CD14-positive monocyte (primary cell): ENCODE measurements around the gene FALEC. TPM values are rescaled to one million over a fixed set of nuclear protein-coding genes. Genes with fewer than 3 reads are reported as not detected.

ENCODE experiments used
- DNase-seq, 3 donors: peaks; one replicate each; pipeline ENCODE4 v3.0.0-alpha.2; 2011 to 2022
- H2AFZ ChIP-seq: 2 replicates; pipeline ENCODE4 v1.6.0; 2012; ENCODE audit warnings: mild to moderate bottlenecking, low read depth, low read length, inconsistent platforms; ENCODE audit not compliant: insufficient read depth, poor library complexity, severe bottlenecking
- H3K27ac ChIP-seq, 2 donors: 1 replicate in 1 of 2; 2 replicates in 1 of 2; pipeline ENCODE4 v1.5.1; 2012 to 2013; ENCODE audit warnings: low read length in 2 of 2, control low read depth in 1 of 2, inconsistent platforms in 1 of 2, low read depth in 1 of 2, mild to moderate bottlenecking in 1 of 2
- H3K27me3 ChIP-seq, 2 donors: one replicate each; pipeline versions ENCODE4 v1.6.0 to v1.6.1; 2011 to 2013; ENCODE audit warnings: low read length in 2 of 2; ENCODE audit not compliant: control insufficient read depth in 2 of 2, insufficient read depth in 2 of 2
- H3K36me3 ChIP-seq, 2 donors: replicated peaks in 1 of 2; 1 replicate in 1 of 2; 2 replicates in 1 of 2; pipeline versions ENCODE4 v1.5.1 to v1.6.1; 2012 to 2013; ENCODE audit warnings: low read length in 2 of 2, control low read depth in 1 of 2, inconsistent platforms in 1 of 2, mild to moderate bottlenecking in 1 of 2; ENCODE audit not compliant: insufficient read depth in 2 of 2, control insufficient read depth in 1 of 2
- H3K4me1 ChIP-seq, 2 donors: 1 replicate in 1 of 2; 2 replicates in 1 of 2; pipeline versions ENCODE4 v1.5.1 to v1.6.1; 2012 to 2013; ENCODE audit warnings: low read length in 2 of 2, control low read depth in 1 of 2, inconsistent platforms in 1 of 2, mild to moderate bottlenecking in 1 of 2, moderate library complexity in 1 of 2; ENCODE audit not compliant: insufficient read depth in 2 of 2, control insufficient read depth in 1 of 2
- H3K4me2 ChIP-seq: replicated peaks from 2 replicates; pipeline ENCODE3; 2012; ENCODE audit warnings: low read length, moderate library complexity, mild to moderate bottlenecking; ENCODE audit not compliant: poor library complexity, severe bottlenecking; ENCODE audit errors: extremely low read depth
- H3K4me3 ChIP-seq, 3 experiments: fragments of 200-600 bp in 1 of 3; sonication (generic) in 1 of 3; replicated peaks in 1 of 3; 1 replicate in 2 of 3; 2 replicates in 1 of 3; pipeline ENCODE4 v1.5.1; 2011 to 2013; ENCODE audit warnings: low read length in 3 of 3, mild to moderate bottlenecking in 3 of 3, control low read depth in 2 of 3, low read depth in 2 of 3, inconsistent platforms in 1 of 3, moderate library complexity in 1 of 3
- H3K79me2 ChIP-seq: 2 replicates; pipeline ENCODE4 v1.6.0; 2012; ENCODE audit warnings: mild to moderate bottlenecking, control low read depth, inconsistent platforms, low read length, moderate library complexity; ENCODE audit not compliant: insufficient read depth
- H3K9ac ChIP-seq: 2 replicates; pipeline ENCODE4 v1.6.0; 2017; ENCODE audit warnings: low read length, mild to moderate bottlenecking; ENCODE audit not compliant: insufficient read depth, poor library complexity, severe bottlenecking
- H3K9me3 ChIP-seq, 2 donors: replicated peaks in 1 of 2; 1 replicate in 1 of 2; 2 replicates in 1 of 2; pipeline versions ENCODE4 v1.5.1 to v1.6.1; 2012 to 2013; ENCODE audit warnings: low read length in 2 of 2, control low read depth in 1 of 2; ENCODE audit not compliant: control insufficient read depth in 1 of 2, insufficient read depth in 1 of 2
- H4K20me1 ChIP-seq: 2 replicates; pipeline ENCODE4 v1.6.0; 2012; ENCODE audit warnings: mild to moderate bottlenecking, low read length, control low read depth, moderate library complexity; ENCODE audit not compliant: insufficient read depth
- H3K27ac Mint-ChIP-seq, 7 donors: one replicate each; pipeline ENCODE4 v1.8.0; 2020; ENCODE audit warnings: mild to moderate bottlenecking in 7 of 7, mixed read lengths in 7 of 7, moderate library complexity in 6 of 7, inconsistent platforms in 2 of 7
- H3K27me3 Mint-ChIP-seq, 3 donors: one replicate each; pipeline ENCODE4 v1.8.0; 2021 to 2022; ENCODE audit warnings: low read depth in 3 of 3, mild to moderate bottlenecking in 3 of 3, mixed read lengths in 3 of 3, moderate library complexity in 3 of 3, inconsistent platforms in 1 of 3
- H3K36me3 Mint-ChIP-seq, 2 donors: one replicate each; pipeline ENCODE4 v1.8.0; 2020; ENCODE audit warnings: mixed read lengths in 2 of 2, inconsistent platforms in 1 of 2, mild to moderate bottlenecking in 1 of 2
- H3K4me1 Mint-ChIP-seq: one replicate; pipeline ENCODE4 v1.8.0; 2020; ENCODE audit warnings: mild to moderate bottlenecking, mixed read lengths
- H3K4me3 Mint-ChIP-seq, 2 donors: one replicate each; pipeline ENCODE4 v1.8.0; 2020; ENCODE audit warnings: mild to moderate bottlenecking in 2 of 2, mixed read lengths in 2 of 2, moderate library complexity in 1 of 2
- H3K9me3 Mint-ChIP-seq, 7 donors: one replicate each; pipeline ENCODE4 v1.8.0; 2020 to 2022; ENCODE audit warnings: mixed read lengths in 7 of 7, mild to moderate bottlenecking in 6 of 7, moderate library complexity in 6 of 7, inconsistent platforms in 2 of 7
- WGBS: methylation state at CpG from one replicate; pipeline ENCODE4 v1.1.5; 2013; ENCODE audit warnings: missing lambda C conversion rate; ENCODE audit not compliant: insufficient coverage; 5-methylcytosine and 5-hydroxymethylcytosine counted together
- intact Hi-C, 2 donors: fragments of 100-400 bp; cut with micrococcal nuclease; formaldehyde crosslinking; loops; one replicate each; pipeline versions ENCODE4 v1.15.0 to v1.15.1; 2023
- polyA plus RNA-seq, 3 donors: library from polyadenylated mRNA; depleted of rRNA in 1 of 3; unstranded in 2 of 3; stranded (reverse) in 1 of 3; fragments of 300-500 nt in 2 of 3; fragments of >200 nt in 1 of 3; fragmentation: Illumina TruSeq in 2 of 3; gene quantifications; 1 replicate in 2 of 3; 2 replicates in 1 of 3; pipeline ENCODE4 v1.2.3, GENCODE V29; 2012 to 2021
- TF ChIP-seq, protein P1 (sequence below): fragments of 200-600 bp; IDR thresholded peaks from one replicate; pipeline ENCODE4 v1.8.0; 2022; ENCODE audit warnings: antibody characterized with exemption, mild to moderate bottlenecking

The FALEC gene
- polyA plus RNA-seq, 3 donors = not detected

GRCh38 chr1:150484861-150485260, 30.7 kb upstream of the FALEC start:
- no peaks in the 10 kb centered on the region for H3K9me3 ChIP-seq
- peaks cover 9% of the 10 kb centered on the region in 2 donors for H3K4me1 ChIP-seq
- peaks cover 3 to 7% (median 5%) of the 10 kb centered on the region in 3 donors for H3K27me3 Mint-ChIP-seq
- H3K4me1 Mint-ChIP-seq = peaks cover 11% of the 10 kb centered on the region
- no peak overlapping the region for H3K4me3 ChIP-seq
- H3K4me3 Mint-ChIP-seq = no peak overlapping the region
- H3K36me3 Mint-ChIP-seq = peaks cover 7 to 9% of the 10 kb centered on the region in 2 donors
- H4K20me1 ChIP-seq = no peaks in the 10 kb centered on the region
- intact Hi-C loops = loop anchor here in 1 of 2 donors (10.0 kb wide), 1 partner anchor 70 kb away; no protein-coding TSS in a partner anchor
- no peak overlapping the region for H3K9ac ChIP-seq
- H3K79me2 ChIP-seq = peaks cover 10% of the 10 kb centered on the region
- H3K9me3 Mint-ChIP-seq = peaks cover 0 to 8% (median 0%) of the 10 kb centered on the region in 7 donors
- no peak for DNase-seq
- peaks cover 2 to 12% of the 10 kb centered on the region in 2 donors for H3K36me3 ChIP-seq
- WGBS = no CpG with 5 or more reads among the region's 2 CpGs
- no peak overlapping the region for H3K27ac ChIP-seq
- no peak overlapping the region for H3K4me2 ChIP-seq
- peak overlapping the region in 1 of 7 donors; percentile 28 for H3K27ac Mint-ChIP-seq
- H2AFZ ChIP-seq = peak overlapping the region; percentile 42
- TF ChIP-seq, protein P1, sequence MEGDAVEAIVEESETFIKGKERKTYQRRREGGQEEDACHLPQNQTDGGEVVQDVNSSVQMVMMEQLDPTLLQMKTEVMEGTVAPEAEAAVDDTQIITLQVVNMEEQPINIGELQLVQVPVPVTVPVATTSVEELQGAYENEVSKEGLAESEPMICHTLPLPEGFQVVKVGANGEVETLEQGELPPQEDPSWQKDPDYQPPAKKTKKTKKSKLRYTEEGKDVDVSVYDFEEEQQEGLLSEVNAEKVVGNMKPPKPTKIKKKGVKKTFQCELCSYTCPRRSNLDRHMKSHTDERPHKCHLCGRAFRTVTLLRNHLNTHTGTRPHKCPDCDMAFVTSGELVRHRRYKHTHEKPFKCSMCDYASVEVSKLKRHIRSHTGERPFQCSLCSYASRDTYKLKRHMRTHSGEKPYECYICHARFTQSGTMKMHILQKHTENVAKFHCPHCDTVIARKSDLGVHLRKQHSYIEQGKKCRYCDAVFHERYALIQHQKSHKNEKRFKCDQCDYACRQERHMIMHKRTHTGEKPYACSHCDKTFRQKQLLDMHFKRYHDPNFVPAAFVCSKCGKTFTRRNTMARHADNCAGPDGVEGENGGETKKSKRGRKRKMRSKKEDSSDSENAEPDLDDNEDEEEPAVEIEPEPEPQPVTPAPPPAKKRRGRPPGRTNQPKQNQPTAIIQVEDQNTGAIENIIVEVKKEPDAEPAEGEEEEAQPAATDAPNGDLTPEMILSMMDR = no peak
- no peaks in the 10 kb centered on the region for H3K27me3 ChIP-seq

DNA sequence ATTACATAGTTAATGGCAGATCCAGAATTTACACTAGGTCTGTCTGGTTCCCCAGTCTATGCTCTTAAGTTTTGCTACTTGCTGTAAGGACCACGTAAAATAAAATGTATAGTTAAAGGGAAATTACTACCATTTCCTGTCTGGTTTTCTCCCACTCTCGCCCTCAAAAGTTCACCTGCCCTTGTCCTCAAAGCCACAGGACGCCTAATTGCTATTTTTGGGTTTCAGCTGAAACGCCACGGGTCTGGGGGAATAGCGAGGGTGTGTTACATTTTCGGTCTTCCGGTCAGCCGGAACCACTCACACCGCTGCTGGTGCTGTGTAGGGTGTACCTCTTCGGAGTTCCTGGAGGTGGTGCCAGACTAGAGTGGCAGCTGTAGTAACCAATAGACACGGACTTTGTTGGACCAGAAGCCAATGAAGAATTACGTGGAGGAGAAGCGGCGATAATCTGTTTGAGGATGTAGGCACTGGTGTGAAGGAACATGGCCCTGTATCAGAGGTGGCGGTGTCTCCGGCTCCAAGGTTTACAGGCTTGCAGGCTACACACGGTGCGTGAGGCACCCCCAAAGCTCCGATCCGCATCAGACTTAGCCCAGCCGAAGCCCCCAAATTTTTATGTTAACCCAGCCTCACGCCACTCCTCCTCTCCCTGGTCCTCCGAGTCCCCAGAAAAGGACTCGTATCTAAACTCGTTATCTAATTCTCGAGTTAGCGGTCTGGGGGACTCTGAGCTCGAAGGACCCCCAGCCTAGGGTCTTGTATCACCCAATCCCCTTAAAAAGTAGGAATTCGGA, 28.4 kb upstream of the FALEC start, which contains the start of gene TARS2:
TSS of gene TARS2 (plus strand) at position 454 of the 797 bp plus-strand sequence. CDS start at position 486, 32 bp downstream.
- H3K4me1 Mint-ChIP-seq = peaks cover 11% of the 10 kb centered on the region
- peaks cover 26 to 31% of the 10 kb centered on the region in 2 donors for H3K36me3 Mint-ChIP-seq
- peaks cover 0 to 3% (median 0%) of the 10 kb centered on the region in 7 donors for H3K9me3 Mint-ChIP-seq
- peak; percentile 96 to 99 (median 97) for DNase-seq
- TF ChIP-seq, protein P1 = no peak
- intact Hi-C loops = loop anchor here in 1 of 2 donors (10.0 kb wide), 1 partner anchor 68 kb away; no protein-coding TSS in a partner anchor
- Histone ChIP-seq H4K20me1 (no peaks in the 10 kb centered on the region), H3K36me3 (peaks cover 20 to 35% of the 10 kb centered on the region in 2 donors), H3K27ac (peak within 1 kb of the TSS in 1 of 2 donors; percentile 82), H3K4me1 (peaks cover 9% of the 10 kb centered on the region in 2 donors), H3K79me2 (peaks cover 10% of the 10 kb centered on the region), H3K4me3 (peak within 1 kb of the TSS; percentile 70 to 96 (median 84)), H3K9me3 (no peaks in the 10 kb centered on the region), H3K4me2 (peak within 1 kb of the TSS; percentile 80), H3K27me3 (no peaks in the 10 kb centered on the region), H2AFZ (peak within 1 kb of the TSS; percentile 92), H3K9ac (peak within 1 kb of the TSS; percentile 82)
- H3K4me3 Mint-ChIP-seq = peak within 1 kb of the TSS; percentile 97 to 99
- 0% methylated on average over 22 of the region's 30 CpGs for WGBS
- H3K27me3 Mint-ChIP-seq = peaks cover 3% of the 10 kb centered on the region in 3 donors
- H3K27ac Mint-ChIP-seq = peak within 1 kb of the TSS; percentile 90 to 98 (median 95)
